HL-60 (cell line): ENCODE measurements around the gene GOLM1.

ENCODE experiments used
- DNase-seq, 2 experiments: peaks; one replicate each; pipeline ENCODE4 v3.0.0-alpha.2; 2010 to 2020; ENCODE audit warnings: low read depth in 1 of 2, low spot score in 1 of 2
- H3K27ac ChIP-seq: fragments of 250-450 bp; sonication (Bioruptor Pico); replicated peaks from 2 replicates; pipeline ENCODE4 v1.5.1; 2020; ENCODE audit warnings: mild to moderate bottlenecking, moderate library complexity
- H3K27me3 ChIP-seq: fragments of 250-450 bp; sonication (Bioruptor Pico); 2 replicates; pipeline ENCODE4 v1.5.1; 2021; ENCODE audit warnings: mild to moderate bottlenecking, moderate library complexity; ENCODE audit not compliant: insufficient read depth, poor library complexity, severe bottlenecking
- H3K4me3 ChIP-seq: replicated peaks from 2 replicates; pipeline ENCODE4 v1.5.1; 2011; ENCODE audit warnings: mild to moderate bottlenecking, control low read depth, low read length; ENCODE audit not compliant: insufficient read depth
- GABPA ChIP-seq: IDR thresholded peaks from 2 replicates; pipeline ENCODE4 v1.6.1; 2012; ENCODE audit warnings: low read depth
- POLR2AphosphoS5 ChIP-seq: IDR thresholded peaks from 2 replicates; pipeline ENCODE4 v1.6.1; 2012; ENCODE audit warnings: low read depth
- SPI1 ChIP-seq: IDR thresholded peaks from 2 replicates; pipeline ENCODE4 v1.6.1; 2012; ENCODE audit warnings: low read depth, mild to moderate bottlenecking, borderline replicate concordance
- TF ChIP-seq, protein P1 (sequence below): IDR thresholded peaks from 2 replicates; pipeline ENCODE4 v1.6.1; 2012; ENCODE audit warnings: low read depth; ENCODE audit not compliant: insufficient replicate concordance
- TF ChIP-seq, protein P2 (sequence below): IDR thresholded peaks from one replicate; pipeline ENCODE4 v1.5.1; 2011; ENCODE audit warnings: low read length, control low read depth, inconsistent platforms; ENCODE audit not compliant: insufficient read depth

The GOLM1 gene

GRCh38 chr9:86035827-86036440 is 63.4 kb downstream of the GOLM1 start:
- TF ChIP-seq GABPA (no peak), SPI1 (no peak), POLR2AphosphoS5 (no peak)
- TF ChIP-seq, protein P1, sequence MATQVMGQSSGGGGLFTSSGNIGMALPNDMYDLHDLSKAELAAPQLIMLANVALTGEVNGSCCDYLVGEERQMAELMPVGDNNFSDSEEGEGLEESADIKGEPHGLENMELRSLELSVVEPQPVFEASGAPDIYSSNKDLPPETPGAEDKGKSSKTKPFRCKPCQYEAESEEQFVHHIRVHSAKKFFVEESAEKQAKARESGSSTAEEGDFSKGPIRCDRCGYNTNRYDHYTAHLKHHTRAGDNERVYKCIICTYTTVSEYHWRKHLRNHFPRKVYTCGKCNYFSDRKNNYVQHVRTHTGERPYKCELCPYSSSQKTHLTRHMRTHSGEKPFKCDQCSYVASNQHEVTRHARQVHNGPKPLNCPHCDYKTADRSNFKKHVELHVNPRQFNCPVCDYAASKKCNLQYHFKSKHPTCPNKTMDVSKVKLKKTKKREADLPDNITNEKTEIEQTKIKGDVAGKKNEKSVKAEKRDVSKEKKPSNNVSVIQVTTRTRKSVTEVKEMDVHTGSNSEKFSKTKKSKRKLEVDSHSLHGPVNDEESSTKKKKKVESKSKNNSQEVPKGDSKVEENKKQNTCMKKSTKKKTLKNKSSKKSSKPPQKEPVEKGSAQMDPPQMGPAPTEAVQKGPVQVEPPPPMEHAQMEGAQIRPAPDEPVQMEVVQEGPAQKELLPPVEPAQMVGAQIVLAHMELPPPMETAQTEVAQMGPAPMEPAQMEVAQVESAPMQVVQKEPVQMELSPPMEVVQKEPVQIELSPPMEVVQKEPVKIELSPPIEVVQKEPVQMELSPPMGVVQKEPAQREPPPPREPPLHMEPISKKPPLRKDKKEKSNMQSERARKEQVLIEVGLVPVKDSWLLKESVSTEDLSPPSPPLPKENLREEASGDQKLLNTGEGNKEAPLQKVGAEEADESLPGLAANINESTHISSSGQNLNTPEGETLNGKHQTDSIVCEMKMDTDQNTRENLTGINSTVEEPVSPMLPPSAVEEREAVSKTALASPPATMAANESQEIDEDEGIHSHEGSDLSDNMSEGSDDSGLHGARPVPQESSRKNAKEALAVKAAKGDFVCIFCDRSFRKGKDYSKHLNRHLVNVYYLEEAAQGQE, result no peak
- TF ChIP-seq, protein P2, sequence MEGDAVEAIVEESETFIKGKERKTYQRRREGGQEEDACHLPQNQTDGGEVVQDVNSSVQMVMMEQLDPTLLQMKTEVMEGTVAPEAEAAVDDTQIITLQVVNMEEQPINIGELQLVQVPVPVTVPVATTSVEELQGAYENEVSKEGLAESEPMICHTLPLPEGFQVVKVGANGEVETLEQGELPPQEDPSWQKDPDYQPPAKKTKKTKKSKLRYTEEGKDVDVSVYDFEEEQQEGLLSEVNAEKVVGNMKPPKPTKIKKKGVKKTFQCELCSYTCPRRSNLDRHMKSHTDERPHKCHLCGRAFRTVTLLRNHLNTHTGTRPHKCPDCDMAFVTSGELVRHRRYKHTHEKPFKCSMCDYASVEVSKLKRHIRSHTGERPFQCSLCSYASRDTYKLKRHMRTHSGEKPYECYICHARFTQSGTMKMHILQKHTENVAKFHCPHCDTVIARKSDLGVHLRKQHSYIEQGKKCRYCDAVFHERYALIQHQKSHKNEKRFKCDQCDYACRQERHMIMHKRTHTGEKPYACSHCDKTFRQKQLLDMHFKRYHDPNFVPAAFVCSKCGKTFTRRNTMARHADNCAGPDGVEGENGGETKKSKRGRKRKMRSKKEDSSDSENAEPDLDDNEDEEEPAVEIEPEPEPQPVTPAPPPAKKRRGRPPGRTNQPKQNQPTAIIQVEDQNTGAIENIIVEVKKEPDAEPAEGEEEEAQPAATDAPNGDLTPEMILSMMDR, result no peak
- no peak for DNase-seq

DNA sequence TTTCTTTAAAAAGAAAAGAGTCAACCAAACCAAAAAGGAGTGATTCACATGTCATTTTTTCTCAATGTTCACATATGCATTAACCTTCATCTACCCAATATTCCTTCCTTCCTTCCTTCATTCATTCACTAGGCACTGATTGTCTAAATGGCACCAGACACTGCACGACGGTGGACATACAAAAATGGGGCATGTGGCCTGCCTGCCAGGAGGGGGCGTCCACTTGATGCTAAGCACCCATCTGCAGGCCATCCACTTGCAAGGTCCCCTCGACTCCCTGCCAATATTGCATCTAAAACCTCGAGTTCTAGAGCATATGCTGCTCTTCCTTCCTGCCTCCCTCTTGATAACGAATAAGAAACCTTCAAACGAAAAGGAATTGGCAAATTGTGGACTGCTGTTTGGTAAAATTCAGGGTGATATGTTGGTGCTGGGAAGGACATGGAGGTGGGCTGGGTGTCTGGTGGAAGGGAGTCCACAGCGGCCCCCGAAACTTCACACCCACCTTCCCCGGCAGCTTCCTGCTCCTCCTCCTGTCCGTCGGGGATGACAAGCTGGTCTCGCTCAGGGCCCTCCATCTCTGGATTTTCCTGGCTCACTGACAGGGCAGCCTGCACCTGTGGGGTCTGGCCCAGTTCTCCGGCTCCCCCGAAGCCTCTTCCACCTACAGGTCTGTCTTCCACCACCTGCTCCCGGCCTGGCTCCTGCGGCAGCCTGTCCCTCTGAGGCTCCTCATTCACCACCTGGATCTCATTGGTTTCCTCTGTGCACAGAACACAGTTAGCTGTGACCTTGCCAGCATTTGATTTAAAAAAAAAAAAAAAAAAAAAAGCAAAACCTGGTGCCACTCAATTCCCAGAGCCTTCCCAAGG is 64.3 kb downstream of the GOLM1 start:
- H3K4me3 ChIP-seq, result no peak overlapping the region
- no peak overlapping the region for H3K27ac ChIP-seq
- peak; percentile 16 to 50 for DNase-seq
- TF ChIP-seq GABPA (no peak), SPI1 (no peak), POLR2AphosphoS5 (no peak)
- TF ChIP-seq, protein P2, result peak; percentile 47
- TF ChIP-seq, protein P1, result no peak
- H3K27me3 ChIP-seq, result no peaks in the 10 kb centered on the region

More at GRCh38 chr9:86035827-86036440, 63.4 kb downstream of the GOLM1 start:
- no peaks in the 10 kb centered on the region for H3K27me3 ChIP-seq
- no peak overlapping the region for H3K27ac ChIP-seq
- no peak overlapping the region for H3K4me3 ChIP-seq

DNA sequence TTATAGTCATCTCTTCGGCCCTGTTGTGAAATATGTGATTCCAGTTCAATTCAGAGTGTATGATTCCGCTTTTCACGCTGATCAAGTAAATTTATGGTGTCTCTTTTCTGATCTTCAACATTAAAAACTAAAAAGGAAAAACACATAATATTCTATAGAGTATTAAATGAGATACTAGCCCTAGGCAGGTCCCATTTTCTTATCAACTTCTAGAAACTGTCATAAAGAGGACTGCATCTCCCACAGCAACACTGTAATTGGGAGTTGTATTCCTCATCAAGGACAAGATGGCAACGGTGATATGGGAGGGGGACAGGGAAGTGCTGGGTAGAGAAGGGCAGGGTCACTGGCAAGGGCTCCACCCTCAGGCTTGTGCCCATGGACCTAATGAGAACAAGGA is 71.6 kb downstream of the GOLM1 start:
- H3K27me3 ChIP-seq, result no peaks in the 10 kb centered on the region
- no peak for TF ChIP-seq POLR2AphosphoS5
- TF ChIP-seq GABPA, result no peak
- TF ChIP-seq, protein P2, result no peak
- TF ChIP-seq SPI1, result no peak
- TF ChIP-seq, protein P1, result no peak
- DNase-seq, result no peak
- H3K4me3 ChIP-seq, result no peak overlapping the region
- no peak overlapping the region for H3K27ac ChIP-seq
